Lower leg skin (tissue), 4 donors: ENCODE results near the gene CCSAP. TPM values are rescaled to one million over a fixed set of nuclear protein-coding genes. Genes with fewer than 3 reads are reported as not detected.

Experiments used
- DNase-seq, 2 donors: peaks; one replicate each; pipeline ENCODE4 v3.0.0-alpha.2; 2019; ENCODE audit warnings: low spot score in 2 of 2
- H3K4me3 ChIP-seq: fragments of 200-600 bp; sonication (generic); 2 replicates; pipeline ENCODE4 v1.5.1; 2017; ENCODE audit warnings: mild to moderate bottlenecking, low read depth; ENCODE audit not compliant: poor library complexity, severe bottlenecking
- CTCF ChIP-seq, 3 donors: fragments of 450-650 bp; IDR thresholded peaks; one replicate each; pipeline ENCODE4 v1.5.1; 2016; ENCODE audit warnings: antibody characterized with exemption in 3 of 3, mild to moderate bottlenecking in 3 of 3, moderate library complexity in 2 of 3
- POLR2A ChIP-seq, 2 donors: fragments of 450-650 bp; IDR thresholded peaks; one replicate each; pipeline ENCODE4 v1.6.1; 2016 to 2017; ENCODE audit warnings: antibody characterized with exemption in 2 of 2, mild to moderate bottlenecking in 1 of 2, moderate library complexity in 1 of 2
- WGBS, 2 donors: methylation state at CpG; one replicate each; pipeline ENCODE4 v1.1.5; 2018; 5-methylcytosine and 5-hydroxymethylcytosine counted together
- intact Hi-C: fragments of 100-400 bp; cut with DNase I; formaldehyde crosslinking; loops from one replicate; pipeline ENCODE4 v1.15.0; 2023; ENCODE audit warnings: low total_unique reads
- total RNA-seq, 4 donors: library from RNA; depleted of rRNA; stranded (reverse); fragments of >200 nt; gene quantifications; one replicate each; pipeline ENCODE4 v1.1.0, GENCODE V29; 2016

The CCSAP gene
- total RNA-seq, 4 donors from 2014 or later, result 20.0 to 32.4 (median 26.8) TPM

GRCh38 chr1:229280037-229280828 lies 62.6 kb downstream of the CCSAP start:
- intact Hi-C loops, result no loop called here
- H3K4me3 ChIP-seq, result no peak overlapping the region
- no peak for DNase-seq
- no peak for TF ChIP-seq CTCF (IDR thresholded peaks at IDR 0.05)
- no peak for TF ChIP-seq POLR2A (IDR thresholded peaks at IDR 0.05)
- WGBS, 2 donors, result 69 to 75% methylated on average over 6 of the region's 6 CpGs

DNA sequence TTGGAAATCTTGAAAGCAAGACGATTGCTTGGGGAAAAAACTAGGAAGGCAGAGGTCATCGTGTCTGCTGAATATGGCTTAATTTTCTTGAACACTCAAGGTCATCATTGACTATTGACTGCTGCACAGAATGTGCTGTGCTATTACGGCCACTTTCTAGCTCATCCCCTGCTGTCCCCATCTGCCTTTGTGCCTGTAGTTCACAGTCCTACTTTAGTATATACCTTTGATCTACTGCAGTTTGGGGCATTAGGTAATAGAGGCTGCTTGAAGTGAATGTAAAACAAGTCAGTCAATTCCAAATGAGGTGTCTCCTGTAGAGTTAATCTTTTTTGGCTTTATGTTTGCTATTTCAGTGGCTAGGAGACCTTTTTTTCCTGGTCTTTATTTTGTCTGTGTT lies 63.6 kb downstream of the CCSAP start:
- TF ChIP-seq POLR2A (IDR thresholded peaks at IDR 0.05) (no peak), CTCF (IDR thresholded peaks at IDR 0.05) (no peak)
- intact Hi-C loops, result no loop called here
- 66 to 85% methylated on average over 3 of the region's 3 CpGs for WGBS, 2 donors
- H3K4me3 ChIP-seq, result no peak overlapping the region
- DNase-seq, result no peak

- no peak overlapping the region for H3K4me3 ChIP-seq
- DNase-seq, result no peak
- intact Hi-C loops, result no loop called here
- TF ChIP-seq POLR2A (IDR thresholded peaks at IDR 0.05) (no peak), CTCF (IDR thresholded peaks at IDR 0.05) (no peak)
- 85 to 90% methylated on average over 2 of the region's 2 CpGs for WGBS, 2 donors
Observed at GRCh38 chr1:229278120-229278741, 64.6 kb downstream of the CCSAP start.

- 96 to 97% methylated on average over 2 of the region's 2 CpGs for WGBS, 2 donors
- intact Hi-C loops, result no loop called here
- TF ChIP-seq CTCF (IDR thresholded peaks at IDR 0.05) (no peak), POLR2A (IDR thresholded peaks at IDR 0.05) (no peak)
- DNase-seq, result no peak
- no peak overlapping the region for H3K4me3 ChIP-seq
Observed at GRCh38 chr1:229275005-229275404, 67.8 kb downstream of the CCSAP start.

DNA sequence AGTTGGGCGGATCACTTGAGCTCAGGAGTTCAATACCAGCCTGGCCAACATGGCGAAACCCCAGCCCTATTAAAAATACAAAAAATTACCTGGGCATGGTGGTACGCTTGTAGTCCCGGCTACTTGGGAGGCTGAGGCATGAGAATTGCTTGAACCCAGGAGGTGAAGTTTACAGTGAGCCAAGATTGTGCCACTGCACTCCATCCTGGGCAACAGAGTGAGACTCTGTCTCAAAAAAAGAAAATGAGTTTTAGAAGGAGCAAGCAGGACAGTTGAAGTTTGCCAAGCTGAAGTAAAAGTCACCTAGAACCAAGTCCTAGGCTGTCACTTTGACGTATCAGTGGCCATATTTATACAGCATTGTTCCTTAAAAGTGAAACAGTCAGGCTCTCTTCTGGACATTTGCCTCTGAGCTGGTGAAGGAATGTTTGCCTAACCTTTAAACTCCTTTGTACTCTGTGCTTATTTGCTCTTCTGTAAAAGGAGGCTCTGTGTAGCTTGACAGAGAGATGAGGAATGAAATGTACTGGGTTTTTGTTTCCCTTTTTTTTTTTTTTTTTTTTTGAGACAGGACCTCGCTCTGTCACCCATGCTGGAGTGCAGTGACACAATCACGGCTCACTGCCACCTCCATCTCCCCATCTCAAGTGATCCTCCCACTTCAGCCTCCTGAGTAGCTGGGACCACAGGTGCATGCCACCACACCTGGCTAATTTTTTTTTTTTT lies 69.2 kb downstream of the CCSAP start:
- no peak for DNase-seq
- 89 to 91% methylated on average over 7 of the region's 7 CpGs for WGBS, 2 donors
- H3K4me3 ChIP-seq, result no peak overlapping the region
- intact Hi-C loops, result no loop called here
- TF ChIP-seq CTCF (IDR thresholded peaks at IDR 0.05), result no peak
- no peak for TF ChIP-seq POLR2A (IDR thresholded peaks at IDR 0.05)
